SU-DHL-6 (cell line): ENCODE results near the gene NUDT13.

ENCODE experiments used
- H2AFZ ChIP-seq: fragments of 200-600 bp; sonication (generic); 2 replicates; pipeline ENCODE4 v1.6.1; 2014; ENCODE audit warnings: low read depth, mild to moderate bottlenecking, moderate library complexity, mixed read lengths, antibody characterized with exemption, low read length; ENCODE audit not compliant: severe bottlenecking
- H3F3A ChIP-seq: fragments of 200-600 bp; shearing (Covaris generic); 2 replicates; pipeline ENCODE4 v1.6.0; 2016; ENCODE audit warnings: antibody characterized with exemption, mild to moderate bottlenecking; ENCODE audit not compliant: insufficient read depth
- H3K27ac ChIP-seq: fragments of 200-600 bp; sonication (generic); 2 replicates; pipeline ENCODE4 v1.5.1; 2016; ENCODE audit warnings: low read depth, mild to moderate bottlenecking, low read length, moderate library complexity, mixed read lengths
- H3K27me3 ChIP-seq: fragments of 200-600 bp; sonication (generic), shearing (Covaris generic); 2 replicates; pipeline ENCODE4 v1.6.0; 2014; ENCODE audit warnings: mild to moderate bottlenecking, low read length
- H3K36me3 ChIP-seq: fragments of 200-600 bp; sonication (generic); 2 replicates; pipeline ENCODE4 v1.6.1; 2014; ENCODE audit warnings: mild to moderate bottlenecking, low read length, mixed read lengths
- H3K4me2 ChIP-seq: fragments of 300-600, 200-600 bp; shearing (Covaris generic), sonication (generic); 2 replicates; pipeline ENCODE4 v1.6.0; 2014; ENCODE audit warnings: low read length, low read depth, mild to moderate bottlenecking; ENCODE audit not compliant: poor library complexity, severe bottlenecking
- H3K4me3 ChIP-seq: fragments of 200-600 bp; sonication (generic); 2 replicates; pipeline ENCODE4 v1.5.1; 2014; ENCODE audit warnings: antibody characterized with exemption, low read length, mild to moderate bottlenecking, mixed read lengths; ENCODE audit not compliant: insufficient read depth, poor library complexity, severe bottlenecking
- H3K79me2 ChIP-seq: fragments of 200-600 bp; sonication (generic); 2 replicates; pipeline ENCODE4 v1.6.1; 2014; ENCODE audit warnings: mild to moderate bottlenecking, low read length, moderate library complexity; ENCODE audit not compliant: insufficient read depth
- H3K9ac ChIP-seq: fragments of 200-600 bp; sonication (generic); 2 replicates; pipeline ENCODE4 v1.7.0; 2014; ENCODE audit warnings: mild to moderate bottlenecking, low read length
- H3K9me2 ChIP-seq: fragments of 200-600 bp; sonication (generic); replicated peaks from 2 replicates; pipeline ENCODE4 v1.6.1; 2014; ENCODE audit warnings: low read length; ENCODE audit not compliant: insufficient read depth
- H3K9me3 ChIP-seq: fragments of 200-600 bp; sonication (generic); 2 replicates; pipeline ENCODE4 v1.6.1; 2014; ENCODE audit warnings: low read length, mixed read lengths; ENCODE audit not compliant: insufficient read depth
- H4K20me1 ChIP-seq: fragments of 200-600 bp; sonication (generic); 2 replicates; pipeline ENCODE4 v1.6.1; 2014; ENCODE audit warnings: low read depth, mild to moderate bottlenecking, antibody characterized with exemption, low read length, moderate library complexity, mixed read lengths
- CTCF ChIP-seq: fragments of 200-600 bp; sonication (generic); IDR thresholded peaks from one replicate; pipeline ENCODE4 v1.5.1; 2017; ENCODE audit warnings: antibody characterized with exemption, mild to moderate bottlenecking, low read length, moderate library complexity; ENCODE audit not compliant: insufficient read depth, poor library complexity, severe bottlenecking
- EZH2phosphoT487 ChIP-seq: fragments of 200-600 bp; sonication (generic), shearing (Covaris generic); conservative IDR thresholded peaks from 2 replicates; pipeline ENCODE4 v1.6.1; 2018; ENCODE audit warnings: mild to moderate bottlenecking, antibody characterized with exemption, low read length, moderate library complexity, mixed read lengths

Gene NUDT13

GRCh38 chr10:73166972-73167371 is 56.7 kb downstream of the NUDT13 start:
- H3K36me3 ChIP-seq: 0 out of 2 replicates have a peak, but pooled peaks cover 4% of the 10 kb centered on the region
- no peaks in the 10 kb centered on the region for H3F3A ChIP-seq
- peak overlapping the region; percentile 95 for H3K4me3 ChIP-seq
- no peaks in the 10 kb centered on the region for H3K27me3 ChIP-seq
- H2AFZ ChIP-seq: no peak overlapping the region
- H3K27ac ChIP-seq: no peak overlapping the region
- H3K9ac ChIP-seq: peak overlapping the region; percentile 89
- H3K79me2 ChIP-seq: peaks cover 56% of the 10 kb centered on the region
- peak overlapping the region; percentile 82 for H3K4me2 ChIP-seq
- H4K20me1 ChIP-seq: no peaks in the 10 kb centered on the region
- no peaks in the 10 kb centered on the region for H3K9me3 ChIP-seq
- H3K9me2 ChIP-seq: no peaks in the 10 kb centered on the region
- TF ChIP-seq EZH2phosphoT487 (no peak), CTCF (no peak)

GRCh38 chr10:73167458-73167782 is 57.2 kb downstream of the NUDT13 start:
- peaks cover 52% of the 10 kb centered on the region for H3K79me2 ChIP-seq
- H4K20me1 ChIP-seq: no peaks in the 10 kb centered on the region
- H3K4me3 ChIP-seq: peak overlapping the region; percentile 95
- H3K4me2 ChIP-seq: peak overlapping the region; percentile 82
- H3K27ac ChIP-seq: peak overlapping the region; percentile 48
- H3K9ac ChIP-seq: peak overlapping the region; percentile 89
- H3K9me2 ChIP-seq: no peaks in the 10 kb centered on the region
- no peaks in the 10 kb centered on the region for H3K9me3 ChIP-seq
- 0 out of 2 replicates have a peak, but pooled peaks cover 4% of the 10 kb centered on the region for H3K36me3 ChIP-seq
- H2AFZ ChIP-seq: peak overlapping the region; percentile 95
- TF ChIP-seq EZH2phosphoT487: no peak
- TF ChIP-seq CTCF: no peak
- H3F3A ChIP-seq: no peaks in the 10 kb centered on the region
- H3K27me3 ChIP-seq: no peaks in the 10 kb centered on the region

- peak within 1 kb of the TSS; percentile 95 for H2AFZ ChIP-seq
- no peaks in the 10 kb centered on the region for H3K9me3 ChIP-seq
- peaks cover 52% of the 10 kb centered on the region for H3K79me2 ChIP-seq
- H3K9me2 ChIP-seq: no peaks in the 10 kb centered on the region
- peak within 1 kb of the TSS; percentile 89 for H3K9ac ChIP-seq
- no peak for TF ChIP-seq EZH2phosphoT487
- H3K27me3 ChIP-seq: no peaks in the 10 kb centered on the region
- H3F3A ChIP-seq: no peaks in the 10 kb centered on the region
- H3K27ac ChIP-seq: peak within 1 kb of the TSS; percentile 48
- no peaks in the 10 kb centered on the region for H4K20me1 ChIP-seq
- H3K4me2 ChIP-seq: peak within 1 kb of the TSS; percentile 88
- H3K36me3 ChIP-seq: 0 out of 2 replicates have a peak, but pooled peaks cover 4% of the 10 kb centered on the region
- peak within 1 kb of the TSS; percentile 95 for H3K4me3 ChIP-seq
Observed at GRCh38 chr10:73167783-73168464, 57.7 kb downstream of the NUDT13 start, which contains the start of the genes ECD and FAM149B1. Gene ECD (minus strand): TSS chr10:73168008. CDS start chr10:73163937, 4,071 bp downstream. Gene FAM149B1 (plus strand): TSS chr10:73168119. CDS start chr10:73168340, 221 bp downstream.

GRCh38 chr10:73168465-73168803 is 58.2 kb downstream of the NUDT13 start:
- Histone ChIP-seq H2AFZ (peak overlapping the region; percentile 95), H3K9me2 (no peaks in the 10 kb centered on the region), H3K9me3 (no peaks in the 10 kb centered on the region), H3K36me3 (0 out of 2 replicates have a peak, but pooled peaks cover 4% of the 10 kb centered on the region), H3K79me2 (peaks cover 47% of the 10 kb centered on the region), H4K20me1 (no peaks in the 10 kb centered on the region), H3K4me3 (peak overlapping the region; percentile 95), H3K9ac (peak overlapping the region; percentile 89), H3K27me3 (no peaks in the 10 kb centered on the region), H3F3A (no peaks in the 10 kb centered on the region), H3K27ac (peak overlapping the region; percentile 48), H3K4me2 (peak overlapping the region; percentile 88)
- TF ChIP-seq EZH2phosphoT487 (no peak), CTCF (no peak)
